Right lobe of liver (tissue), 6 donors: Measurements from ENCODE around the gene KIAA0319L. TPM values are rescaled to one million over a fixed set of nuclear protein-coding genes. Genes with fewer than 3 reads are reported as not detected.

Experiments
- ATAC-seq, 4 donors: fragments of 200-7000 bp; cut with Tn5 transposase; one replicate each; pipeline ENCODE4 v1.9.1; 2020; ENCODE audit warnings: mild to moderate bottlenecking in 4 of 4, moderate library complexity in 4 of 4
- DNase-seq, 3 donors: peaks; one replicate each; pipeline ENCODE4 v3.0.0-alpha.2; 2020
- H3K27ac ChIP-seq, 3 donors: fragments of 200-600 bp; one replicate each; pipeline ENCODE4 v1.8.0; 2022
- H3K27me3 ChIP-seq, 2 donors: fragments of 200-600 bp; one replicate each; pipeline ENCODE4 v1.8.0; 2022
- H3K36me3 ChIP-seq, 4 donors: fragments of 200-600 bp; sonication (generic) in 1 of 4; one replicate each; pipeline versions ENCODE4 v1.5.1 to v1.8.0; 2017 to 2022; ENCODE audit warnings: control low read depth in 1 of 4
- H3K4me1 ChIP-seq, 4 donors: fragments of 200-600 bp; sonication (generic) in 1 of 4; one replicate each; pipeline versions ENCODE4 v1.5.1 to v1.8.0; 2017 to 2022; ENCODE audit warnings: control low read depth in 1 of 4
- H3K4me3 ChIP-seq, 3 donors: fragments of 200-600 bp; one replicate each; pipeline ENCODE4 v1.8.0; 2022
- H3K9me3 ChIP-seq, 4 donors: fragments of 200-600 bp; sonication (generic) in 1 of 4; one replicate each; pipeline versions ENCODE4 v1.5.1 to v1.8.0; 2017 to 2022; ENCODE audit warnings: control low read depth in 1 of 4
- CTCF ChIP-seq, 4 donors: fragments of 200-600 bp in 3 of 4; fragments of 450-650 bp in 1 of 4; IDR thresholded peaks; one replicate each; pipeline versions ENCODE4 v1.5.1 to v1.8.0; 2016 to 2022; ENCODE audit warnings: antibody characterized with exemption in 4 of 4, mild to moderate bottlenecking in 2 of 4
- POLR2A ChIP-seq: fragments of 450-650 bp; IDR thresholded peaks from one replicate; pipeline ENCODE4 v1.6.1; 2017; ENCODE audit warnings: antibody characterized with exemption, mild to moderate bottlenecking
- WGBS: methylation state at CpG from one replicate; pipeline ENCODE4 v1.1.6; 2018; ENCODE audit warnings: low coverage, low lambda C conversion rate; ENCODE audit not compliant: insufficient coverage; ENCODE audit errors: missing lambda C conversion rate; 5-methylcytosine and 5-hydroxymethylcytosine counted together
- intact Hi-C, 2 donors: fragments of 100-400 bp; cut with DNase I; formaldehyde crosslinking; loops; one replicate each; pipeline versions ENCODE4 v1.11.2 to v1.14.1; 2022
- total RNA-seq, 6 experiments: library from RNA; depleted of rRNA in 2 of 6; stranded (reverse); fragments of >200 nt in 2 of 6; fragmentation: NEBNext Ultra II Directional in 3 of 6; extraction: Animal tissue kit (Norgen Biotek cat#: 25700) in 3 of 6; gene quantifications; one replicate each; pipeline versions ENCODE4 v1.1.0 to v1.2.4, GENCODE V29; 2016 to 2023
- donor health status: DM: no; HTN: yes; CAD: no.
- donor health status: DM: no; HTN: no; CAD: no.
- donor health status: DM: no; HTN: no; CAD: no.
- donor health status: DM: no; HTN: yes; CAD: no.
- donor health status: DM: no; HTN: yes; CAD: no.

KIAA0319L gene
- total RNA-seq, 6 experiments from 2014 or later: 35.3 to 84.9 (median 54.3) TPM

DNA sequence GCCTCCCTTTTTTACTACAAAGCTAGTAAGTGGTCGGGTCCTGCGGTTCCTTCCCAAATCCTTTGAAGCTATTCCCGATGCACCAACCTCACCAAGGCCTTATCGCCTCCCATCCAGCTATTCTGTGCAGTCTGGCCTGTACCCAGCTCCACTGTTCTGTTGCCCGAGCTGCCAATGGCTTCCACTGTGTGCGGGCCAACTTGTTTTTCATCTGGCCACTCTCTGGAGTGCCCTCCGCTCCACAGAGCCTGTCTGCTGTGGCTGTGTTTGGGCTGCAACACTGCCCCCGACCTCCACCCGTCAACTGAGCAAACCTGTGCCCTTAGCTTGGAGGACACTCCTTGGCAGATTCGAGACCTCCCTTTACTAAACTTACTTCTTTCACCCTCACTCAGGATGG, 125.0 kb downstream of the KIAA0319L start:
- DNase-seq (no peak), ATAC-seq (no peak)
- no peaks in the 10 kb centered on the region for H3K9me3 ChIP-seq
- 92% methylated on average over 8 of the region's 10 CpGs for WGBS
- intact Hi-C loops: no loop called here
- H3K27ac ChIP-seq: no peak overlapping the region
- no peaks in the 10 kb centered on the region for H3K27me3 ChIP-seq
- TF ChIP-seq POLR2A (no peak), CTCF (IDR thresholded peaks at IDR 0.05) (no peak)
- H3K4me3 ChIP-seq: no peak overlapping the region
- no peaks in the 10 kb centered on the region for H3K4me1 ChIP-seq
- peaks cover 0 to 21% (median 12%) of the 10 kb centered on the region in 4 donors for H3K36me3 ChIP-seq

GRCh38 chr1:35431173-35431599, 126.0 kb downstream of the KIAA0319L start:
- H3K9me3 ChIP-seq: no peaks in the 10 kb centered on the region
- H3K4me1 ChIP-seq: no peaks in the 10 kb centered on the region
- intact Hi-C loops: no loop called here
- H3K4me3 ChIP-seq: no peak overlapping the region
- 77% methylated on average over 7 of the region's 7 CpGs for WGBS
- ATAC-seq (no peak), DNase-seq (no peak)
- H3K36me3 ChIP-seq: peaks cover 0 to 17% (median 10%) of the 10 kb centered on the region in 4 donors
- TF ChIP-seq CTCF (IDR thresholded peaks at IDR 0.05) (no peak), POLR2A (no peak)
- no peak overlapping the region for H3K27ac ChIP-seq
- H3K27me3 ChIP-seq: no peaks in the 10 kb centered on the region

DNA sequence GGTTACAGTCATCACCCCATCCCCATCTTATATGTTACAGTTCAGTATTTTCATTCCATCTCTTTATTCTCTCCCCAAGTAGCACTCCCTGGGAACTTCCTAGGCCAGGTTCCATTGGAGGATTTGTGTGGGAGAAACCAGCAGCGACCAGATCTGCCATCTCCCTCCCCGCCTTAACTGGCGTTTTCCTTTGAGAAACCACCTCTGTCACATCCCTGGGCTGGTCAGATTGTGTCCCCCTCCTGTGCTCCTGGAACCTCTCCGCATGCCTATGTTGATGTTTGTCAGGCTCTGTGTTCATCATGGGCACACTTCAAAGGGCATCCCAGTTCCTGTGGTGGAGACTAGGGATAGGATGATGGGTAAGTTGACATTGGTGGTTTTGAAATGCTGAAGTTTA, 126.4 kb downstream of the KIAA0319L start:
- Histone ChIP-seq H3K4me3 (no peak overlapping the region), H3K27me3 (no peaks in the 10 kb centered on the region), H3K36me3 (peaks cover 0 to 13% (median 8%) of the 10 kb centered on the region in 4 donors), H3K9me3 (no peaks in the 10 kb centered on the region), H3K4me1 (no peaks in the 10 kb centered on the region), H3K27ac (no peak overlapping the region)
- 94% methylated on average over 4 of the region's 4 CpGs for WGBS
- DNase-seq: no peak
- no peak for TF ChIP-seq CTCF (IDR thresholded peaks at IDR 0.05)
- no peak for TF ChIP-seq POLR2A
- ATAC-seq: no peak
- intact Hi-C loops: no loop called here

DNA sequence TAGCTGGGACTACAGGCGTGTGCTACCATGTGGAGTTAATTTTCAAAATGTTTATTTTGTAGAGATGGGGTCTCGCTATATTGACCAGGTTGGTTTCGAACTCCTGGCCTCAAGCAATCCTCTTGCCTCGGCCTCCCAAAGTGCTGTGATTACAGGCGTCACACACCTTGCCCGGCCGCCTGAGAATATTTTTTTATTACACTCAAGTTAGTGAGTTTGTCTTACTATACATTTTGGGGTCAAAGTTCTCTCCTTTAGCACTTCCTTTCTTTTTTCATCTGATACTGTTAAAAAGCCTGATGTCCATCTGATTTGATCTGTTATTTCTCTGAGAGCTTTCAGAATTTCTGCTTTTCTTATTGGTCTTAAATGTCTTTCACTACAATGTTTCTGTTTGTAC, 128.8 kb downstream of the KIAA0319L start:
- intact Hi-C loops: no loop called here
- ATAC-seq (no peak), DNase-seq (no peak)
- no peak overlapping the region for H3K27ac ChIP-seq
- TF ChIP-seq CTCF (IDR thresholded peaks at IDR 0.05) (no peak), POLR2A (no peak)
- H3K4me3 ChIP-seq: no peak overlapping the region
- WGBS: 94% methylated on average over 7 of the region's 7 CpGs
- H3K4me1 ChIP-seq: no peaks in the 10 kb centered on the region
- no peaks in the 10 kb centered on the region for H3K9me3 ChIP-seq
- H3K36me3 ChIP-seq: peaks cover 0 to 3% (median 0%) of the 10 kb centered on the region in 4 donors
- no peaks in the 10 kb centered on the region for H3K27me3 ChIP-seq

DNA sequence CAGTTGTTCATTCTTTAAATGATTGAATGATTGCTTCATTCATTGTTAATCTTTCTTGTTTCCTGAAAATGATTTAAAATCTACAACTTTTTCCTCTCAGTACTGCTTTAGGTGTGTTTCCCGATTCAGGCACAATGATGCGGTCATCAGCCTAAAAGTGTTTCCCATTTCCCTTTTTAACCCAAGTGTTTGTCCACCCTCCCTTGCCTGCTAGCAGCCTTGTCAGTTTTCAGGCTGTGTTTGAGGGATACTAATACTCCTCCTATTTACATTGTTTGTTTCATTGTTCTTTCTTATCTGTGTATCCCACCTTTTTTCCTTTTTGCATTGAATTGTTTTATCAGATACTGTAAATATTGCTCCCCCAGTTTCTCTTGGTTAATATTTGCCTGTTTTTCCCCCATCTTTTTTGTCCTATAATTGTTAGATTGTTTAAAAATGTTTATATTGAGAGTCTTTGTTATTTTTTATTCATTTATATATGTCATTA, 131.1 kb downstream of the KIAA0319L start:
- intact Hi-C loops: no loop called here
- Histone ChIP-seq H3K27ac (no peak overlapping the region), H3K36me3 (no peaks in the 10 kb centered on the region), H3K27me3 (no peaks in the 10 kb centered on the region), H3K4me3 (no peak overlapping the region), H3K4me1 (no peaks in the 10 kb centered on the region), H3K9me3 (no peaks in the 10 kb centered on the region)
- no peak for TF ChIP-seq POLR2A
- WGBS: 70% methylated on average over 2 of the region's 2 CpGs
- DNase-seq (no peak), ATAC-seq (no peak)
